ENCODE results near the gene TPM2. TPM values are rescaled to one million over a fixed set of nuclear protein-coding genes. Genes with fewer than 3 reads are reported as not detected.

The TPM2 gene
- 668 and 1,162 TPM in 2 replicates for total RNA-seq

GRCh38 chr9:35689542-35690293 is at the start of gene TPM2:
Gene TPM2, minus strand, starts transcription at chr9:35689925. Its CDS starts 108 bp downstream, at chr9:35689817.

GRCh38 chr9:35732185-35732799 is 42.6 kb upstream of the TPM2 start, which contains the start of the genes CREB3 and TLN1:
Gene CREB3, plus strand, starts transcription at chr9:35732666. Its CDS starts 107 bp downstream, at chr9:35732773.
Gene TLN1, minus strand, starts transcription at chr9:35732195. Its CDS starts 6,501 bp downstream, at chr9:35725694.

GRCh38 chr9:35673132-35674024 is 16.3 kb downstream of the TPM2 start, which contains the start of gene CA9:
Gene CA9, plus strand, starts transcription at chr9:35673928. Its CDS starts 32 bp downstream, at chr9:35673960.

GRCh38 chr9:35664531-35665470 is 24.9 kb downstream of the TPM2 start, which contains the start of gene ARHGEF39:
Gene ARHGEF39, minus strand, starts transcription at chr9:35665195. Its CDS starts 26 bp downstream, at chr9:35665169.

GRCh38 chr9:35658137-35658967 is 31.4 kb downstream of the TPM2 start, which contains the start of gene CCDC107:
Gene CCDC107, plus strand, starts transcription at chr9:35658292. Its CDS starts 88 bp downstream, at chr9:35658380.

GRCh38 chr9:35657546-35658136 is 32.1 kb downstream of the TPM2 start, which contains the start of gene RMRP:
Gene RMRP, minus strand, starts transcription at chr9:35658019.

GRCh38 chr9:35650341-35651158 is 39.2 kb downstream of the TPM2 start, which contains the start of gene SIT1:
Gene SIT1, minus strand, starts transcription at chr9:35650931. Its CDS starts 78 bp downstream, at chr9:35650853.

Small RNA genes lying within 50 kb of the gene (small RNA-seq; reads per million reads assigned to genes)
- gene MIR6853 (ENCODE audit: low replicate concordance) (0.68 reads per million, percentile 30 among the genes with 10 or more reads in this experiment), gene RMRP (ENCODE audit: low replicate concordance) (not detected), gene RN7SL22P (ENCODE audit: low replicate concordance) (not detected)

Other genes starting within 250 kb of the TPM2 start
- gene RUSC2, start 199.8 kb downstream of the TPM2 start, total RNA-seq, result 46.4 and 47.1 TPM in 2 replicates
- 14.9 and 21.2 TPM in 2 replicates for gene TESK1, start 84.7 kb downstream of the TPM2 start, total RNA-seq
- 0.43 and 0.66 TPM in 2 replicates for gene CD72, start 71.5 kb downstream of the TPM2 start, total RNA-seq
- not detected in 2 replicates for gene SIT1, start 39.0 kb downstream of the TPM2 start, total RNA-seq
- 24,654 and 27,284 TPM in 2 replicates for gene RMRP, start 31.9 kb downstream of the TPM2 start, total RNA-seq
- 8.3 and 19.9 TPM in 2 replicates for gene CCDC107, start 31.6 kb downstream of the TPM2 start, total RNA-seq
- 0.44 and 6.3 TPM in 2 replicates for gene ARHGEF39, start 24.7 kb downstream of the TPM2 start, total RNA-seq
- not detected in 2 replicates for gene CA9, start 16.0 kb downstream of the TPM2 start, total RNA-seq
- 382 and 598 TPM in 2 replicates for gene TLN1, start 42.3 kb upstream of the TPM2 start, total RNA-seq
- gene CREB3, start 42.7 kb upstream of the TPM2 start, total RNA-seq, result 125 and 128 TPM in 2 replicates
- gene GBA2, start 59.3 kb upstream of the TPM2 start, total RNA-seq, result 41.9 and 42.0 TPM in 2 replicates
- gene RGP1, start 59.4 kb upstream of the TPM2 start, total RNA-seq, result 17.1 and 23.6 TPM in 2 replicates
- gene MSMP, start 64.4 kb upstream of the TPM2 start, total RNA-seq, result not detected in 2 replicates
- 14.0 and 22.3 TPM in 2 replicates for gene NPR2, start 101.7 kb upstream of the TPM2 start, total RNA-seq
- 0.66 and 1.0 TPM in 2 replicates for gene SPAG8, start 122.3 kb upstream of the TPM2 start, total RNA-seq
- gene HINT2, start 125.1 kb upstream of the TPM2 start, total RNA-seq, result 16.6 and 26.7 TPM in 2 replicates
- not detected in 2 replicates for gene FAM221B, start 138.8 kb upstream of the TPM2 start, total RNA-seq
- gene TMEM8B, start 139.3 kb upstream of the TPM2 start, total RNA-seq, result 0.86 and 2.6 TPM in 2 replicates
- not detected in 2 replicates for gene OR13J1, start 180.5 kb upstream of the TPM2 start, total RNA-seq
- 0.43 TPM in 1 of 2 replicates, not detected in the other for gene HRCT1, start 216.3 kb upstream of the TPM2 start, total RNA-seq
- not detected in 2 replicates for gene SPAAR, start 219.6 kb upstream of the TPM2 start, total RNA-seq